Measurements from ENCODE around the gene SRRM5. TPM values are rescaled to one million over a fixed set of nuclear protein-coding genes. Genes with fewer than 3 reads are reported as not detected.

Gene SRRM5
- total RNA-seq, 1 experiment from 2014 or later = 0.70 TPM

DNA sequence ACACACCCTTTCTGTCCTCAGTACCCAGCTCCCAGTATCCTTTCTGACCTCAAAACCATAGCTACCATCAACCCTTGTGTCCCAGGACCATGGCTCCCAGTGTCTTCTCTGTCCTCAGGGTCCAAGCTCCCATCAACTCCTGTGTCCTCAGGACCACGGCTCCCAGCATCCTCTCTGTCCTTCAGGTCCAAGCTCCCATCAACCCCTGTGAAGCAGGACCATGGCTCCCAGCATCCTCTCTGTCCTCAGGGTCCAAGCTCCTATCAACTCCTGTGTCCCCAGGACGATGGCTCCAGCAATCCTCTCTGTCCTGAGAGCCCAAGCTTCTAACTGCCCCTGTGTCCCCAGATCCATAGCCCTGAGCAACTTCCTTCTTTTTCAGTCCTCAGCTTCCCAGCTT is 29.4 kb downstream of the SRRM5 start:
- no peak overlapping the region for H3K18ac ChIP-seq (ENCODE audit: insufficient read length, low read depth, low read length)

More for the DNA sequence above, 29.4 kb downstream of the SRRM5 start:
- Histone ChIP-seq H2BK12ac (ENCODE audit: insufficient read length, low read depth, low read length) (no peak overlapping the region), H4K5ac (ENCODE audit: insufficient read length, low read depth, low read length) (no peak overlapping the region), H4K8ac (replicated peaks; ENCODE audit: insufficient read length, low read depth, low read length) (no peak overlapping the region), H3K4me2 (ENCODE audit: insufficient read depth, insufficient read length, low read length) (no peak overlapping the region), H4K91ac (ENCODE audit: insufficient read length, low read depth, low read length) (no peak overlapping the region), H3K56ac (ENCODE audit: insufficient read length, low read depth, low read length) (no peak overlapping the region), H2BK5ac (ENCODE audit: insufficient read length, low read length) (no peak overlapping the region), H2BK20ac (ENCODE audit: low read depth, low read length, poor library complexity, severe bottlenecking) (no peak overlapping the region), H3K9me3 (ENCODE audit: control insufficient read depth, low read depth, low read length) (no peaks in the 10 kb centered on the region), H3K23ac (ENCODE audit: insufficient read length, low read depth, low read length) (no peak overlapping the region), H3K27me3 (ENCODE audit: insufficient read depth, low read length) (peaks cover 24% of the 10 kb centered on the region; the same call in 1 of the 2 replicates), H3K27ac (ENCODE audit: insufficient read length, low read depth, low read length) (no peak overlapping the region), H3K79me1 (ENCODE audit: insufficient read depth, low read depth, low read length, poor library complexity, severe bottlenecking) (no peaks in the 10 kb centered on the region), H2AFZ (ENCODE audit: low read length) (no peak overlapping the region), H2BK120ac (ENCODE audit: low read depth, low read length, poor library complexity, severe bottlenecking) (no peak overlapping the region), H3K79me2 (ENCODE audit: insufficient read depth, low read length) (no peaks in the 10 kb centered on the region), H3K14ac (ENCODE audit: insufficient read depth, low read length) (no peak overlapping the region), H3K4me1 (ENCODE audit: insufficient read depth, low read length) (peaks cover 2% of the 10 kb centered on the region; the same call in 1 of the 2 replicates), H4K20me1 (ENCODE audit: control insufficient read depth, insufficient read depth, insufficient read length) (no peaks in the 10 kb centered on the region), H2AK5ac (ENCODE audit: insufficient read length, low read length) (no peak overlapping the region), H2BK15ac (ENCODE audit: low read depth, low read length) (no peak overlapping the region), H3K9ac (ENCODE audit: extremely low read depth, insufficient read length, low read length) (no peak overlapping the region), H3K23me2 (ENCODE audit: insufficient read length, low read depth, low read length, poor library complexity, severe bottlenecking) (peaks cover 13% of the 10 kb centered on the region), H3T11ph (ENCODE audit: low read length) (no peak overlapping the region), H3K4ac (ENCODE audit: low read depth, low read length) (no peak overlapping the region)
- WGBS (ENCODE audit: extremely low coverage, insufficient read length, low lambda C conversion rate) = no CpG with 5 or more reads among the region's 2 CpGs
- Mint-ChIP-seq H3K27ac (no peak overlapping the region), H3K27me3 (ENCODE audit: low read depth) (peaks cover 70% of the 10 kb centered on the region), H3K9me3 (peaks cover 6 to 7% of the 10 kb centered on the region in 2 experiments; a peak in 3 of 5 replicates), H3K4me1 (peaks cover 12 to 29% of the 10 kb centered on the region in 2 experiments), H3K36me3 (ENCODE audit: insufficient read depth in 1 of 3, low read depth in 3 of 3) (peaks cover 2 to 9% (median 5%) of the 10 kb centered on the region in 3 experiments; a peak in 5 of 7 replicates), H3K4me3 (peak overlapping the region; percentile 54 to 77)
- TF ChIP-seq, protein P1, sequence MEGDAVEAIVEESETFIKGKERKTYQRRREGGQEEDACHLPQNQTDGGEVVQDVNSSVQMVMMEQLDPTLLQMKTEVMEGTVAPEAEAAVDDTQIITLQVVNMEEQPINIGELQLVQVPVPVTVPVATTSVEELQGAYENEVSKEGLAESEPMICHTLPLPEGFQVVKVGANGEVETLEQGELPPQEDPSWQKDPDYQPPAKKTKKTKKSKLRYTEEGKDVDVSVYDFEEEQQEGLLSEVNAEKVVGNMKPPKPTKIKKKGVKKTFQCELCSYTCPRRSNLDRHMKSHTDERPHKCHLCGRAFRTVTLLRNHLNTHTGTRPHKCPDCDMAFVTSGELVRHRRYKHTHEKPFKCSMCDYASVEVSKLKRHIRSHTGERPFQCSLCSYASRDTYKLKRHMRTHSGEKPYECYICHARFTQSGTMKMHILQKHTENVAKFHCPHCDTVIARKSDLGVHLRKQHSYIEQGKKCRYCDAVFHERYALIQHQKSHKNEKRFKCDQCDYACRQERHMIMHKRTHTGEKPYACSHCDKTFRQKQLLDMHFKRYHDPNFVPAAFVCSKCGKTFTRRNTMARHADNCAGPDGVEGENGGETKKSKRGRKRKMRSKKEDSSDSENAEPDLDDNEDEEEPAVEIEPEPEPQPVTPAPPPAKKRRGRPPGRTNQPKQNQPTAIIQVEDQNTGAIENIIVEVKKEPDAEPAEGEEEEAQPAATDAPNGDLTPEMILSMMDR (conservative IDR thresholded peaks at IDR 0.05) = no peak
- no peak for DNase-seq
